HepG2 (cell line): ENCODE data around the gene SNX10.

Experiments
- BHLHE40 ChIP-seq: IDR thresholded peaks from 2 replicates; pipeline ENCODE4 v1.6.1; 2011; ENCODE audit warnings: low read length, improper control_type of control experiment
- CHD2 ChIP-seq: IDR thresholded peaks from 2 replicates; pipeline ENCODE4 v1.6.1; 2011; ENCODE audit warnings: low read depth, low read length, improper control_type of control experiment
- CREB3 ChIP-seq: sonication (generic); formaldehyde crosslinking; IDR thresholded peaks from 2 replicates; pipeline ENCODE4 v1.5.0; 2020; ENCODE audit warnings: missing genetic modification reagents
- CTCF ChIP-seq: sonication (generic); formaldehyde crosslinking; IDR thresholded peaks from 2 replicates; pipeline ENCODE4 v1.5.0; 2020; ENCODE audit warnings: mild to moderate bottlenecking, missing genetic modification reagents, moderate library complexity
- JUN ChIP-seq: sonication (generic); formaldehyde crosslinking; IDR thresholded peaks from 2 replicates; pipeline ENCODE4 v1.4.0; 2020; ENCODE audit warnings: mild to moderate bottlenecking, missing genetic modification reagents
- MAX ChIP-seq: IDR thresholded peaks from 2 replicates; pipeline ENCODE4 v1.6.1; 2012; ENCODE audit warnings: inconsistent platforms
- MZF1 ChIP-seq: sonication (generic); formaldehyde crosslinking; IDR thresholded peaks from 2 replicates; pipeline ENCODE4 v1.8.1; 2023; ENCODE audit warnings: mild to moderate bottlenecking, missing genetic modification reagents, borderline replicate concordance
- SRF ChIP-seq: IDR thresholded peaks from 2 replicates; pipeline ENCODE4 v1.6.1; 2011; ENCODE audit warnings: mild to moderate bottlenecking, low read depth, low read length, moderate library complexity
- ZBTB33 ChIP-seq: sonication (generic); formaldehyde crosslinking; IDR thresholded peaks from 2 replicates; pipeline ENCODE4 v1.4.0; 2020; ENCODE audit warnings: missing genetic modification reagents
- ZNF704 ChIP-seq: sonication (generic); formaldehyde crosslinking; IDR thresholded peaks from 2 replicates; pipeline ENCODE4 v1.8.1; 2023; ENCODE audit warnings: mild to moderate bottlenecking, inconsistent platforms, moderate library complexity, missing genetic modification reagents, borderline replicate concordance

- TF ChIP-seq JUN (CRISPR knock-in tag) = no peak
- TF ChIP-seq ZBTB33 (CRISPR knock-in tag) = no peak
- TF ChIP-seq ZNF704 = no peak
- TF ChIP-seq CREB3 (CRISPR knock-in tag) = no peak
- no peak for TF ChIP-seq BHLHE40
- TF ChIP-seq SRF = no peak
- TF ChIP-seq MZF1 = no peak
- TF ChIP-seq CHD2 = no peak
- TF ChIP-seq CTCF = no peak
- TF ChIP-seq MAX = no peak
Observed at GRCh38 chr7:26387731-26388130, 96.1 kb downstream of the SNX10 start.
